Renal pelvis (tissue), 4 donors: ENCODE results near the gene IGF2R. TPM values are rescaled to one million over a fixed set of nuclear protein-coding genes. Genes with fewer than 3 reads are reported as not detected.
"Not testable (repeated sequence)": the region's sequence is repeated elsewhere in the genome, so short reads cannot be mapped to it uniquely, and the experiment has no call there.

ENCODE experiments used
- DNase-seq: peaks from one replicate; pipeline ENCODE4 v3.0.0-alpha.2; 2013
- polyA plus RNA-seq, 3 donors: library from polyadenylated mRNA; unstranded; fragments of 120-200 nt; gene quantifications; one replicate each; pipeline ENCODE4 v1.2.1, GENCODE V29; 2013; ENCODE audit not compliant: insufficient read length in 3 of 3

IGF2R gene
- polyA plus RNA-seq, 3 donors: 56.4 to 71.1 (median 69.5) TPM

GRCh38 chr6:160092602-160093001, 123.7 kb downstream of the IGF2R start:
- no peak for DNase-seq

DNA sequence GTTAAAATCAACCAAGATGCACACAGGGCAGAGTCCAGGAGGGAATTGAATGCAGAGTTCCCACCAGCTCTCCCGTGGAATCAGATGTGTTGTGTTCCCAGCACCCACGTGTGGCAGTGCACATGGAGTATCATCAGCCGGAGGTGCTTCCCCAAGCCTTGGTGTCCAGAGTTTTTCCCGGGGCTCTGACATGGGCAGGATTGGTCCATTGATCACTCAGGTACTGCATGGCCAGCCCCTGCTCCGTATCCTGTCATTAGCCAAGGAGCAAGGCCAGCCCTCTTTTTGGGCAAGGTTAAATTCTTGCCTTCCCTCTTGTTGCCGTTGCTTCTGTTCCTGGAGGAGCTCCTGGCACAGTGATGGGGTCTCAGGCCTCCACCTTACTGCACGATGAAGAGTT, 124.2 kb downstream of the IGF2R start:
- no peak for DNase-seq

DNA sequence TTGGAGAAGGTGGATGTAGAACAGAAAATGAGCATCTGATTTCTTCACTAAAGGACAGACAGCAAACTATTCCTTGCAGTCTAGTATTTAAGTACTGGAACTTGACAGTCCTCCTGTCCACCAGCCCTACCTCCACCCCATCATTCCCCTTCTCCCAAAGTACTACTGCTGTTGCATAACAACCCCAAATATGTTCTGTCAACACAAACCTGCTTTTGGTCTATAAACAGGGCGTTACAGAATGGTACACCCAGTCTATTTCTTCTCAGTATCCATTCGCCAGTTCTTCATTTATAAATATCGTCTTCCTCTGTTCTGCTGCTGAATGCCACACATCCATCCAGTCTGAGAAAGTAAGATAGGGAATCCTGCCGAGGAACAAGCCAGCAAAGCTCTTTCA, 125.1 kb downstream of the IGF2R start:
- no peak for DNase-seq

- DNase-seq: no peak
Observed at GRCh38 chr6:160095146-160095845, 126.4 kb downstream of the IGF2R start.

DNA sequence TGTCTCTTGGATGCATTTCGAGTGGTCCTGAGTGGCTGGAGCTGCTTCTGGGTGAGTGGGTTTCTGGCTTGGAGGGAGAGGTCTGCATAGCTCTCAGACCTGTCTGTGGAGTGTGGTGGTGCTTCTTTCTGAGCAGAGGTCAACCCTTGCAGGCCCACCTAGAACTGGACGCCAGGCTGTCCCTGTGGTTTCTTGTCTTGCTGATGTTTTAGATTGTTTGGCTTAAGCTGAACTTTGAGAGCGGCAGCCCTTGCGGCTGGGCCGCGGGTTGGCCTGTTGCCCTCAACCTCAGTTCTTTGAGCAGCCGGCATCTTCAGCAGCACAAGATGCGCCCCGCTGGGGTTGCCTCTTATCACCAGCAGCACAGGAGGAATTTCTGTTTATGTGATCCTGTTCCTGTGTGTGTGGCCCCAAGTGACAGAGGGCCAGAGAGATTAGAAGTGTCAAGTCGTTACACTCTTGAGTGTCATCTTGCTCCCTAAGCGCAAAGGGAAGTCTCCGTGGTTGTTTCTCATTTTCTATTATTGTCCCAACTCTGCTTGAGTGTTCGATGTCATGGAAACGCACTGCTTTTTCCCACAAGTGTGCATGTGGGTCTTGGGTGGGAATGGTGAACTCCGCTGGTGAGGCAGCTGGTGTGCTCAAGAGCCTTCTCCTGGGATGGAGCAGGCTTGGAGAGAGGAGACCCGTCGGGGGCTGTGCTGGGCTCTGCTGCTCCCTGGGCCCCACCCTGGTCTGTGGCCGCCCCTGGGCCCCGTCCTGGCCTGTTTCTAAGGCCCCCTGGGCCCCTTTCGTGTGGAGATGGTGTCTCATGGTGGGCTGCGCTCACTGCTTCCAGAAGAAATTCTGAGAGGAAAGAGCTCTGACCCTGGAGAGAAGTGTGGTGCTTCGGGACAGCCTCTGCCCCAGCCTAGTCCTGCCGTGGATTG, 132.7 kb downstream of the IGF2R start:
- DNase-seq: no peak

GRCh38 chr6:160102399-160102798, 133.5 kb downstream of the IGF2R start:
- DNase-seq: no peak

GRCh38 chr6:160102956-160103824, 134.3 kb downstream of the IGF2R start:
- DNase-seq: peak; percentile 8

GRCh38 chr6:160103825-160104100, 134.9 kb downstream of the IGF2R start:
- DNase-seq: no peak

DNA sequence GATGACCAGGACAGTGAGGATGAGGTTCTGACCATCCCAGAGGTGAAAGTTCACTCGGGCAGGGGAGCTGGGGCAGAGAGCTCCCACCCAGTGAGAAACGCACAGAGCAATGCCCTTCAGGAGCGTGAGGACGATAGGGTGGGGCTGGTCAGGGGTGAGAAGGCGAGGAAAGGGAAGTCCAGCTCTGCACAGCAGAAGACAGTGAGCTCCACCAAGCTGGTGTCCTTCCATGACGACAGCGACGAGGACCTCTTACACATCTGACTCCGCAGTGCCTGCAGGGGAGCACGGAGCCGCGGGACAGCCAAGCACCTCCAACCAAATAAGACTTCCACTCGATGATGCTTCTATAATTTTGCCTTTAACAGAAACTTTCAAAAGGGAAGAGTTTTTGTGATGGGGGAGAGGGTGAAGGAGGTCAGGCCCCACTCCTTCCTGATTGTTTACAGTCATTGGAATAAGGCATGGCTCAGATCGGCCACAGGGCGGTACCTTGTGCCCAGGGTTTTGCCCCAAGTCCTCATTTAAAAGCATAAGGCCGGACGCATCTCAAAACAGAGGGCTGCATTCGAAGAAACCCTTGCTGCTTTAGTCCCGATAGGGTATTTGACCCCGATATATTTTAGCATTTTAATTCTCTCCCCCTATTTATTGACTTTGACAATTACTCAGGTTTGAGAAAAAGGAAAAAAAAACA, 136.1 kb downstream of the IGF2R start:
- no peak for DNase-seq

GRCh38 chr6:160106010-160106409, 137.1 kb downstream of the IGF2R start:
- no peak for DNase-seq

DNA sequence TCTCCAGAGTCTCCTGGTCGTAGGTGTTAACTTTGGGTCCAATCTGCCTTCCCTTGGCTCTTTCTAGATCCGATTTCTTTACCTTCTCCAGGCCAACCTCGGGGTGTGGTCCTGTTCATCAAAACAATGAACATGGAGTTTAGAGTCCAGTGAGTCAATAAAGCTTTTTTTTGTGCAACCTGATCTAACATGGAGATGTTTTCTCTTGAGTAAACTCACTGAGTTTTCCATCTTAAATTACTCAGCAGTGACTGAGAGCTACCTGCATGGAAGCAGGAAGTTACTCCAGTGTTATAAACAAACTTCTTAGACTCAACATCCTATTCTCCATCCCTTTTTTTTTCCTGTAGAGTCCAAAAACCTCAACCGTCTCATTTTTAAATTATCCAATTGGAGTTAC, 137.8 kb downstream of the IGF2R start:
- DNase-seq: no peak

DNA sequence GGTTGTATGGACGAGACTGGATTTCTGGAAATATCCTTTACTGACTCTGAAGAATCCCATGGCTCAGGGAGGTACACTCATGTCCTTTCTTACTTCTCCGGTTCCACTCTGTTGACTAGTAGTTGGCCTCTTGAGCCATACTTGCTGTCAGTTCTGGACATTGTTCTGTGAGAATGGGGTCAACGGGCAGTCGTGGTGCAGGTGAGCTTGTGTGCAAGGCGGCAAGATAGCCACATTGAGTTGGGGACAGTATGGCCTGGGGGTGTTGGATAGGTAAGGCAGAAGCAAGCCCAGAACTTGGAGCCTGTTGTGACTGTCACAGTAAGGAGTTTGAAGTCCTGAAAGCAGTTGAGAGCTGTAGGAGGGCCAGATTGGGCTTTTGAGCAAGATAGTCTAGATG, 139.2 kb downstream of the IGF2R start:
- no peak for DNase-seq

GRCh38 chr6:160110586-160111123, 141.8 kb downstream of the IGF2R start:
- DNase-seq: no peak

GRCh38 chr6:160111806-160112205, 142.9 kb downstream of the IGF2R start:
- DNase-seq: no peak

GRCh38 chr6:160112628-160113299, 143.9 kb downstream of the IGF2R start:
- DNase-seq: no peak

DNA sequence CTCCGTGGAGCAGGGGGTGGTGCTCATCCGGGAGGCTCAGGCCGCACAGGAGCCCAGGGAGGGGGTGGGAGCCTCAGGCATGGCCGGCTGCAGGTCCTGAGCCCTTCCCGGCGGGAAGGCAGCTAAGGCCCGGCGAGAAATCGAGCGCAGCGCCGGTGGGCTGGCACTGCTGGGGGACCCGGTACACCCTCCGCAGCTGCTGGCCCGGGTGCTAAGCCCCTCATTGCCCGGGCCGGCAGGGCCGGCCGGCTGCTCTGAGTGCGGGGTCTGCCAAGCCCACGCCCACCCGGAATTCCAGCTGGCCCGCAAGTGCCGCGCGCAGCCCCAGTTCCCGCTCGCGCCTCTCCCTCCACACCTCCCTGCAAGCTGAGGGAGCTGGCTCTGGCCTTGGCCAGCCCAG, 145.7 kb downstream of the IGF2R start:
- not testable (repeated sequence) for DNase-seq

DNA sequence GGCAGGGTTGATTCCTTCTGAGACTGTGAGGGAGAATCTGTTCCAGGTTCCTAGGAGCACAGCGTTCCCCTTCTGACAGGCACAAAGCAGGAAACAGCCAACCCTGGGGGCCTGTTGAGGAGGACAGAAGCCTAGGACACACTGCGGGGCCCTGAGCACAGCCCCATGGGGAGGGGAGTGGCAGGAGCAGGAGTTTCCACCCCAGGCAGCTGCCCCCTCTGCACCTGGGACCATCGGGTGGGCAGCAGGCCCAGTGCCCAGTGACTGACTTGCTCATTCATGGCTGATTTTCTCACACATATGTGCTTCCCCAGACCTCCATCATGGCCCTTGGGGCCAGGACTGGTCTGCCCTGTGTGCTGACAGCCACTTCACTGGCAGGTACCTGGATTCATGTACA, 146.5 kb downstream of the IGF2R start:
- no peak for DNase-seq

GRCh38 chr6:160116411-160116810, 147.5 kb downstream of the IGF2R start:
- DNase-seq: no peak

GRCh38 chr6:160117137-160117536, 148.3 kb downstream of the IGF2R start:
- DNase-seq: no peak

DNA sequence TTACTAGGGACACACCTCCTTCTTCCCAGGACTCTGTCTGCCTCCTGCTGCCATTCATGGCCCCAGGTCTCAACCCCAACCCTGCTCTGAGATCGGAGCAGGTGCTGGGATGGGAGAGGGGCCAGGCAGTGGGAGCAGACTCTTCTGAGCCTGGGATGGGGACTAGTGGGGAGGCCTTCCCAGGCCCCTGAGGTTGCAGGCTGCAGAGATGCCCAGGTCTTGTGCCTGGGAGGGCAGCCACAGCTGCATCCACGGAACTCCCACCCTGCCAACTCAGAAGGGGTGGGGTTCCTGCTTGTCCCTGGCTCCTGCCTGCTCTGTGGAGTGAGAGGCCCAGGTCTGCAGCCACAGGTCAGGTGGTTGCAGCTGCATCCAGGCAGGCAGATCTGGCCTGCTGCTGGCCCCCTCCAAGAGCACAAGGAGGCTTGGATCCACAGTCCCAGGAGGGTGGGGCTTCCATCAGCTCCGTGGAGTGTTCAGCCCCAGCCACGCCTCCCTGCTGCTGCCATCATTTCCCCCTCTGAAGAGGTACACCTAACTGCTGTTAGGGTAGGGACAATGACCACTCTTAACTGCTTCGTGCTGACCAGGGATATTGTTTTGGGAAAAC, 149.8 kb downstream of the IGF2R start:
- DNase-seq: no peak

DNA sequence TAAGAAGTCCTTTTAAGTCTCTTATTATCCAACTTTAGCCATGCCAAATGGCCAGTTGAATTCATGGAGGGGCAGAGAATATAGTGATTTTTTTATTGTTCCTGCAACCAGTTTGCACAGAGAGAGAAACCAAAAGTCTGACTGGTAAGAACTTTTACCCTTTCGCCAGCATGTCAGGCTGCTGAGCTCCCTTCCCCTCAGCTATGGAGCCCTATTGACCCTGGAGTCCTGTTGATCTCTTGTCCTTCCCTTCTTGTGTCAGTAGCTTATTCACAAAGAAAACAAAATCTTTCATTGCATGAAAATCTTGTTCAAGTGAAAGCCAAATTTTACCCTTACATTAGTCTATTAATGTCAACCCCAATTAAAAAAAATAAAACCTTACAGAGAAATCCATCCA, 151.2 kb downstream of the IGF2R start:
- DNase-seq: no peak
